ENCODE results near the gene UBN1.
"Not testable (repeated sequence)": the region's sequence is repeated elsewhere in the genome, so short reads cannot be mapped to it uniquely, and the experiment has no call there.

The UBN1 gene

DNA sequence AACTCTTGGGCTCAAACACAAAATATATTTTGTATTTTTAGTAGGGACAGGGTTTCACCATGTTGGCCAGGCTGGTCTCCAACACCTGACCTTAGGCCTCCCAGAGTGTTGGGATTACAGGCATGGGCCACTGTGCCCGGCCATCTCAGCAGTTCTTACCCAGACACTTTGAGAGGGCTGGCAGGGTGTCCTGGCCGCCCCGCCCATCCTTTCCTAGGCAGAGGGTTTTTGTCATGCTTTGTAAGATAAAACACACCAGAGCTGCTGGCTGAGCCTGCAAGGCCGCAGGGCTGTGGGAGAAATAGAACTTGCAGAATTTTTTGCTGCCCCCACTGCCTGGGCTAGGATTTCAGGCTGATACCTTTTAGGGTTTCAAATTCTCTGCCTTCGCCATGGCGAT lies 80.9 kb downstream of the UBN1 start:
- DNase-seq (ENCODE audit: low read depth, low spot score), result peak; percentile 65

DNA sequence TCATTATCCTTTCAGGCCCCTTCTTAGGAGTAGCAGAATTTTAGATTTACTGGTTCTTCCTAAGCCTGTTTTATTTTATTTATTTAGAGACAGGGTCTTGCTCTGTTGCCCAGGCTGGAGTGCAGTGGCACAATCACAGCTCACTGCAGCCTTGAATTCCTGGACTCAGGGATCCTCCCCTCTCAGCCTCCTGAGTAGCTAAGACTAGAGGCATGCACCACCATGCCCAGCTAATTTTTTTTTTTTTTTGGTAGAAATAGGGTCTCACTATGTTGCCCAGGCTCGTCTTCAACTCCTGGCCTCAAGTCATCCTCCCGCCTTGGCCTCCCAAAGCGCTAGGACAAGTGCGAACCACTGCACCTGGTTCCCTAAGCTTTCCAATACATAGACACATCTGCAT lies 82.3 kb downstream of the UBN1 start:
- not testable (repeated sequence) for DNase-seq (ENCODE audit: low read depth, low spot score)

DNA sequence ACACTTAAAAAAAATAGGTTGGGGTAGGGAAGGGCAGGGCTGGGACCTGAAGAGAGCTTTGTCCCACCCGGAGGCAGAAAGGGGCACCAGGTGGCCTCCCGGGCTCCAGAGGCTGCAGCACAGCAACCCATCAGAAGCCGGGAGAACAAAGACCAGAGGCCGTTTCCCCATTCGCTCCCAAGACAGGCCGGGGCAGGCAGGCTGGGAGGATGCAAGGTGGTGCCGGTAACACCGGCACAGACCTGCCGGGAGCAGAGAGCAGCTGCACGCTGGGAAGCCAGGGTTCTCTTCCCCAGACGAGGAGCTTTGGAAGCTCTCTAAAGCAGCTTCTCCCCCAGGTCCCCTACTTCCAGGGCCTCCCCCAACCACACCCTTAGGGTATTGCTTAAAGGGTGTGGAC lies 84.1 kb downstream of the UBN1 start:
- DNase-seq (ENCODE audit: low read depth, low spot score), result no peak

Measured in ELF-1 (cell line).